GM19438 (cell line): ENCODE data around the gene RHOB.

ENCODE experiments used
- ATAC-seq: cut with Tn5 transposase; IDR thresholded peaks from one replicate; pipeline ENCODE4 v1.9.1; 2021; ENCODE audit warnings: low read depth; ENCODE audit not compliant: unreplicated experiment

RHOB gene

DNA sequence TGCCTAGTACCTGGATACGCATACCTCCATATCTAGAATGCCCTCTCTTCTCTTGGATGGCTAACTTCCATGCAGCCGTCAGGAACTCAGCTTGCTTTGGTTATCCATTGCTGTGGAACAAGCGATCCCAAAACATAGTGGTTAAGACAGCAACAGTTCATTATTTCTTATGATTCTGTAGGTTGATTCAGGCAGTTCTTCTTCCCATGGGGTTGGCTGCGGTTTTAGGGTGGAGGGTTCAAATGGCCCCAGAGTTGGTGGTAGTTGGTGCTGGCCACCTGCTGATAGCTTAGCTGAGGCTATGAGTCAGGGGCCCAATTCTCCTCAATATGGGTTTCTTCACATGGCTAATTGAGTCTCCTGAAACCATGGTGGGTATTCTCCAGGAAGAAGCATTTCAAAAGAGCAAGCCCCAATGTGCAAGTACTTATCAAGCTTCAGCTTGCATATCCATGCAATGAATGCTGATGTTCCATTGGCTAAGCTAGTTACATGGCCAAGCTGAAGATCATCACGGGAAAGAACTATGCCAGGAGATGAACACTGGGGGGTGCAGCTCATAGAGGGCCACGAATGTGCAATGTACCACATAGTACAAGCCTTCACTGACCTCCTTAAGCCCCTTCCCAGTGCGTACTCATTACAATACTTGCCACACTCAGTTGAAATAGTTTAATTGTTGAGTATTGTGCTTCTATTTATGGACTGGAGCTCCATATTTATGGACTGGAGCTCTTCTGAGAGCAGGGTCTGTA, 10.0 kb upstream of the RHOB start:
- no peak for ATAC-seq

DNA sequence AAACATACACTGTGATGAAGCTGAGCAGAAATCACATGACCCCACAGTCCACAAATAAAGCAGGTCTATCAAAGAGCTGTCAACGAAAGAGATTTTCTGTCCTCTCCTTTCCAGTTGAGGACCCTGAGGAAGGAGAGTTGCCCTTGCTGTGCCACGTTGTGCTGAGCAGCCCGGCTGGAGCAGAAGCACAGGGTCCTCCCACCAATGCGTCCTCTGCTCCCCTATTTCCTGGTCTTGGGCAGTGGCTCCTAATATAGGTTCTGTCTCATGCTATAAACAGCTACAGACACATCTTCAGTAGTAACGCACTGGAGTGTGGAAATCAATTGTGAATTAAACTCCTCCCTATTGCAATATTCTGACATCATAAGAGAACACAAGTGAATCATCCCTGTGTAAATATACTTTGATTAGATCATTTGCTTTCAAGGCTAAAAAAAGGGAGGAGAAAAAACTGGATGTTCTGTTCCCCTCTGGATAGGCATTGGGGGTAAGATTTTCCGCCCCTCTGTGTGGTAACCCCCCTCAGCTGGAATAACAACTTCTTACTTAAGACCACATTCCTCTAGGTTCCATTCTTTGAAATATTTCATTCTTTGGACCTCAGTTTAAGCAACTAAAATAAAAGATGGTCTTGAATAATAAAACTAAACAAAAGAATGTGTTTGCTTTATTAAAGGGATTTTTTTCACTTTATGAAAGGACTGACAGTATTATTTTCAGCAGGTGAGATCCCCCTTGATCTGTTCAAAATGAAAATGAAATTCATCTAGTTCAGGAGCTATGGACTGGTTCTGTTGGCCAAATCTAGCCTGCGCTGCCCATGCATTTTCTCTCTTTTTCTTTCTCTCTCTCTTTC, 8.3 kb upstream of the RHOB start:
- no peak for ATAC-seq

DNA sequence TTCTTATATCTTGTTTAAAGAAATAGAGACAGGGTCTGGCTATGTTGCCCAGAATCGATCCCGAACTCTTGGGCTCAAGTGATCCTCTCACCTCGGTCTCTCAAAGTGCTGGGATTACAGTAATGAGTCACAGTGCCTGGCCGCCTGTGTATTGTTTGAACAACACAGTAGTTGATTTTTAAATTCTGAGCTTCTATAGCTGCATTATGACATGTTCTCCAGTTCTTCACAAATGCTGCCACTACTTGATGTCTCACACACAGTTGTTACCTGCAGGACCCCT, 7.7 kb upstream of the RHOB start:
- no peak for ATAC-seq

DNA sequence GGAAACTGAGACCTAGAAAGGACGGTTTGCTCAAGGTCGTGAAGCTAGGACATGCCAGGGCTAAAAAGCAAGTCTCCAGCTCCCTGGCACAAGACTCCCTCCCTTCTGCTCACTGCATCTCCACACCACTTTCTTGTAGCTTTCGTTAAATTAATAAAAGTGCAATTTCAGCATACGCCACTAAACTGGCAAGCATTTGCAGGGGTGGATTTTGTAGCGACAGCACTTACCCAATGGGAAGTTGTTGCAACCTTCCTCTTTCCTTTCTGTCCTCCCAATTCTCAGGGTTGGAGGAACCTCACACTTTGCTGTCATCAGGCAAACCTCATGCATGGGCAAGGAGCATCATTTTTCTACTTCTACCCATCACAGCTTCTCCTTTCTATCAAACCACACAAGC, 7.4 kb upstream of the RHOB start:
- no peak for ATAC-seq

DNA sequence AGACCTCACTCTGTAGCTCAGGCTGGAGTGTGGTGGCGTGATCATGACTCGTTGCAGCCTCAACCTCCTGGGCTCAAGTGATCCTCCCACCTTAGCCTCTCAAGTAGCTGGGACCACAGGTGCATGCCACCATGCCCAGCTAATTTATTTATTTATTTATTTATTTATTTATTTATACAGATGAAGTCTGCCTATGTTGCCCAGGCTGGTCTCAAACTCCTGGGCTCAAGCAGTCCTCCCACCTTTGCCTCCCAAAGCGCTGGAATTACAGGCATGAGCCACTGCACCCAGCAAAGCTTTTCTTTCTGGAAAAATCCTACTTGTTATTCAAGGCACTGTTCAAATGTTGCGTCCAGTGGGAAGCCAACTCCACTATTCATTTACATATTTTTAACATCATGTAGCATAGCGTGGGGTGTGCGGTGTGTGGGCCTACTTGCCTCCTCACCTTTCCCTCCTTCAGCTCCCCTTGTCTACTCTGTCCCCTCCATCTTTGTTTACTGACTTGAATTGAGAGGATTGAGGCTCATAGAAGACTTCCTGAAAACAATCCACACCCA, 6.8 kb upstream of the RHOB start:
- no peak for ATAC-seq

DNA sequence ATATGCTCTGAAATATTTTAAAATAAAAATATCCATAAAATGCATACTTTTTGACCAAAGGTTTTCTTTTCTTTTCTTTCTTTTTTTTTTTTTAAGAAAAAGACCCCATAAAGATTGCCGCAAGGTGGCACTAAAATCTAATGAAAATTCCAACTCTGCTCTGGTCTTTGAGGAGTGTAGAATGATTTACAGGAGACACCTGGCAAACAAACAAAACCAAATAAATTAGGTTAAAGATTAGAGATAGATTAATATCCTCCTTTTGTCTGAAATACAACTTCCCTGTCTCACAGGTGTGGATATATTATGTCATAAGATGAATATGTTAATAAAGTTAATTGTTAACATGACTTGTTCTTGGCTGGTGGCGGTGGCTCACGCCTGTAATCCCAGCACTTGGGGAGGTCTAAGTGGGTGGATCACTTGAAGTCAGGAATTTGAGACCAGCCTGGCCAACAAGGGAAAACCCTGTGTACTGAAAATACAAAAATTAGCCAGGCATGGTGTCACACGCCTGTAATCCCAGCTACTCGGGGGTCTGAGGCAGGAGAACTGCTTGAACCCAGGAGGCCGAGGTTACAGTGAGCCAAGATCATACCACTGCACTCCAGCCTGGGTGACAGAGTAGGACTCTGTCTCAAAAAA, 3.5 kb upstream of the RHOB start:
- ATAC-seq: no peak

DNA sequence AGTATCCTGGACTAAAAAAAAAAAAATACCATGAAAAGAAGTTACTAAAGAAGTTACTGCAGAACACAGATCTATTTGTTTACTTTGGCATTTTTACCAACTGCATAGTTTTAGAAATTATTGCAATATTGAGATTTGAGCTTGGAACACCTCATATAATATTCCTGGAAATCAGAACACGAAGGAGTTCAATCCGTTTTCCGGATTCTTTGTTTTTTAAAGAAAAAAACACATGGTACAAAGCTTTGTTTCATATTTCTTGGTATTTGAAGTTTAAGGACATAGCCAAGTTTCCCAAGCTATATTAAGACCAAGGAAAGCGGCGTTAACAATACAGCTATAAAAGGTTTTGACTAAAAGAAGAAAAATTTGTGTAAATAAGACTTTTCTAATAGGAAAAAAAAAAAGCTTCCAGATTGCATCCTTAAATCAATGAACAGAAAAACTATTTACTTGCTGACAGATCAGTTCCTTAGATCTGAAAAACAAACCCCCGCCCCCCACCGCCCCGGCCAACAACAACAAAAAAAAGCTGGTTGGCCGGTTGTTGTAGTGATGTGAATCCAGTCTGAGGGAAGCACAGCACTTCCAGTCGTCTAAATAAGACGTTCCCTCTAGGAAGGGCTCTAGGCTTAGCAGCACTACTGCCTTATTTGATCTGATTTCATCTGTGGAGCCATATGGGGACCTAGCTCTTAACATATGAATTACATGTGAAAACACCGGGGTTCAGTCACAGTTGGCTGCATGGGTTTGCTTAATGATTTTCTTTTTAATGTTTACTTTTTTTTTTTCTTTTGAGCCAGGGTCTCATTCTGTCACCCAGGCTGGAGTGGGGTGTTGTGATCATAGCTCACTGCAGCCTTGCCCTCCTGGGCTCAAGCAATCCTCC, 2.5 kb upstream of the RHOB start:
- no peak for ATAC-seq

DNA sequence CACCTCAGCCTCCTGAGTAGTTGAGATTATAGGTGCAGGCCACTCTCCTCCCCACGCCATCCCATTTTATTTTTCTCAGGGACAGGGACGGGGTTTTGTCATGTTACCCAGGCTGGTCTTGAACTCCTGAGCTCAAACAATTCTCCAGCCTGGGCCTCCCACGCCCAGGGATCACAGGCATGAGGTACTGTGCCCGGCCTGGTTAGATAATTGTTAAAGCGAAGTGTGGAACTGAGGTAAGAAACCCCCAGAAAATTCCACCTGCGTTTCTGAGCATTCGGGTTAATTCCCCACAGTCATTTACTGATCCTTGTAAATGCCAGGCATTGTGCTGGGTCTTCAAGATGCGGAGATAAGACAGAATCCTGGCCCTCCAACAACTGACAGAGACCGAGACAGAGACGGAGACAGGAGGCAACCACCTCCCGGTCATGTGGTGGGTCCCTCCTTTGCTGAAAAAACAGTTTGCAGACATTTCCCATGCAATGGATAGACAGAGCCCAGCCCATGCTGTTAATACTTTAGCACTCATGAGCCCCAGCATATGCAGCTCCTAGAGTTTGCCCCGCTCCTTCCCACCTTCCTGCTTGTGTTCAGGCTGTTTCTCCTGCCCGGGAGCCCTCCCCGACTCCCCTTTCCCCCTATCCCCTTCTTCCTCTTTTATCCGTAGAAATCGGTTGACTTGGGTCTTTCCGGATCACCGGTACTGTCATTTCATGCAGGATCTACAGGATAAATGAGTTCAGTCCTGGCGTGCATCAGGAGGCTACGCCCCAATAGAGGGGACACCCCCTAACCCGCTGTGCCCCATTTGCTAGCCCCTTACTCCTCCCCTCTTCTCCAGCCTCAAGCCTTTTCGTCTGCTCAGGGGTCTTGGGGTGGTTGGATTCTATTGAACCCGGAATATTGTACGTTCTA, 1.6 kb upstream of the RHOB start:
- no peak for ATAC-seq

DNA sequence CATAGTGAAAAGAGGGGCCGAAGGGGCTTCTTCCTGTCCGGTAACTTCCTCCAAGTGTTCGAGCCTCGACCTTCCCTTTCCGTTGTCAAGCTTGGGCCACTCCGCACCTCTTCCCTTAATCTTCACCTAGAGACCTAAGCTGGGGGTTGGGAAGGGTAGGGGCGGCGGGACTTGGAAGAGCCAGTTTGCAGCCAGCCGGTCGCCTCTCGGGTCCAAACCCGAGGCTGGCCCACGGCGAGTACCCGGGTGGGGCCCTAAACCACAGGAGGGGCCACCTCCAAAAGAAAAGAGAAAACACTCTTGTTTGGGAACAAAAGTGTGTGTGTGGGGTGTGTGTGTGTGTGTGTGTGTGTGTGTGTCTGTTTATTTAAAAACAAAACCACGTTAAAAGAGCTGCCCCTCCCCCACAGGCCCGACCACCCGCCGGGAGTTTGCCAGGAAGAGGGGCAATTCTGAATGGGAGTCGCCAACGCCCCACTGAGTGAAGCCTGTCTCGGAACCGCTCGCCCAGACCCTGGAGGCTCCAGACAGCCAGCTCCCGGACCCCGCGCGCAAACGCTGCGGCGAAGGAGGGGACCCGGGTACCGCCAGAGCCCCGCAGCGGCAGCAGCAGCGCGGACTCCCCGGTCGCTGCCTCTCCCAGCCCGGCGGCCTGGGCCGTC, 488 bp upstream of the RHOB start:
- no peak for ATAC-seq

DNA sequence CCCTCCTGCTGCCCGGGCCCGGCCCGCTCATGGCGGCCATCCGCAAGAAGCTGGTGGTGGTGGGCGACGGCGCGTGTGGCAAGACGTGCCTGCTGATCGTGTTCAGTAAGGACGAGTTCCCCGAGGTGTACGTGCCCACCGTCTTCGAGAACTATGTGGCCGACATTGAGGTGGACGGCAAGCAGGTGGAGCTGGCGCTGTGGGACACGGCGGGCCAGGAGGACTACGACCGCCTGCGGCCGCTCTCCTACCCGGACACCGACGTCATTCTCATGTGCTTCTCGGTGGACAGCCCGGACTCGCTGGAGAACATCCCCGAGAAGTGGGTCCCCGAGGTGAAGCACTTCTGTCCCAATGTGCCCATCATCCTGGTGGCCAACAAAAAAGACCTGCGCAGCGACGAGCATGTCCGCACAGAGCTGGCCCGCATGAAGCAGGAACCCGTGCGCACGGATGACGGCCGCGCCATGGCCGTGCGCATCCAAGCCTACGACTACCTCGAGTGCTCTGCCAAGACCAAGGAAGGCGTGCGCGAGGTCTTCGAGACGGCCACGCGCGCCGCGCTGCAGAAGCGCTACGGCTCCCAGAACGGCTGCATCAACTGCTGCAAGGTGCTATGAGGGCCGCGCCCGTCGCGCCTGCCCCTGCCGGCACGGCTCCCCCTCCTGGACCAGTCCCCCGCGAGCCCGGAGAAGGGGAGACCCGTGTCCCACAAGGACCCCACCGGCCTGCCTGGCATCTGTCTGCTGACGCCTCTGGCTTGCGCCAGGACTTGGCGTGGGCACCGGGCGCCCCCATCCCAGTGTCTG, 767 bp downstream of the RHOB start:
- peak; percentile 21 for ATAC-seq

DNA sequence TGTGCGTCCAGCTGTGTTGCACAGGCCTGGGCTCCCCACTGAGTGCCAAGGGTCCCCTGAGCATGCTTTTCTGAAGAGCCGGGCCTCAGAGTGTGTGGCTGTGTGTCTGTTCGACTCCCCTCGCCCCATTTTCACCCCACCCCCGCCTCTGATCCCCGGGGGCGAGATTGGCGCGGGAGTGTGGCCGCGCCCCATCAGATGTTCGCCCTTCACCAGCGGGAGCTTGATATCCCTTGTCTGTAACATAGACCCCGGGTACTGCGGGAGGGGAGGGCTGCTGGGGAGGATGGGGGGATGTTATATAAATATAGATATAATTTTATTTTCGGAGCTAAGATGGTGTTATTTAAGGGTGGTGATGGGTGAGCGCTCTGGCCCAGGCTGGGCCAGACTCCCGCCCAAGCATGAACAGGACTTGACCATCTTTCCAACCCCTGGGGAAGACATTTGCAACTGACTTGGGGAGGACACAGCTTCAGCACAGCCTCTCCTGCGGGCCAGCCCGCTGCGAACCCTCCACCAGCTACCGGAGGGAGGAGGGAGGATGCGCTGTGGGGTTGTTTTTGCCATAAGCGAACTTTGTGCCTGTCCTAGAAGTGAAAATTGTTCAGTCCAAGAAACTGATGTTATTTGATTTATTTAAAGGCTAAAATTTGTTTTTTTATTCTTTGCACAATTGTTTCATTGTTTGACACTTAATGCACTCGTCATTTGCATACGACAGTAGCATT, 1.5 kb downstream of the RHOB start:
- no peak for ATAC-seq

DNA sequence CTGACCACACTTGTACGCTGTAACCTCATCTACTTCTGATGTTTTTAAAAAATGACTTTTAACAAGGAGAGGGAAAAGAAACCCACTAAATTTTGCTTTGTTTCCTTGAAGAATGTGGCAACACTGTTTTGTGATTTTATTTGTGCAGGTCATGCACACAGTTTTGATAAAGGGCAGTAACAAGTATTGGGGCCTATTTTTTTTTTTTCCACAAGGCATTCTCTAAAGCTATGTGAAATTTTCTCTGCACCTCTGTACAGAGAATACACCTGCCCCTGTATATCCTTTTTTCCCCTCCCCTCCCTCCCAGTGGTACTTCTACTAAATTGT, 2.1 kb downstream of the RHOB start:
- no peak for ATAC-seq

DNA sequence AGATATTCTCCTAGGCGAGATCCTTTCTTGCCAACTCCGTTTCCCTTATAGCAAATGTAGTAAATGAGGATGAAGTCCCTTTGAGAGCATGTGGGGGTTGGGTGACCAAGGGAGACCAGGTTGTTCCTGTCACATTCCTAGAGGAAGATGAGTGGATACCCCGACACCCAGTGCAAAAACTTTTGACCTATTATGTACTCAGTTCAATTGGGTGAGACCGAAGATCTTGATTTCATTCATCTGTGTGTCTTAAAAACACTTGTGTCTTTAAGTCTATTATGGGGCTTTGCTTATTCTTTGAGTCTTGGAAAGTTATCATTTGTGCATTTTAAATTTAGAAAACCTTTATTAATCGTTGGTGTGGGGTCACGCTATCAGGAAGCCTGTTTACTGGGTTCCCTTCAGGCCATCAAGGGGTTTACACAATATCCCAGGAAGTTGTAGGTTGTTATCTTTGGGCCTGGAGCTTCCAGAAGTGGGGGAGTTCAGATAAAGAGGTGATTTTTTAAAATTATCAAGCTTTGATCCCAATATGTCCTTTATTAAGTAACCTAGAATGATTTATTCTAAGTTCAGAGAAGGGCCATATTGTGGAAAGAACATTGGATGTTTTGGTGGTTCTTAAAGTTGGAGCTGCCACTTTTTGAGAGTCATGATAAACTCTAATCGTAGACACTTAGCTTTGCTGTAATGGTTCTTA, 2.8 kb downstream of the RHOB start:
- no peak for ATAC-seq

DNA sequence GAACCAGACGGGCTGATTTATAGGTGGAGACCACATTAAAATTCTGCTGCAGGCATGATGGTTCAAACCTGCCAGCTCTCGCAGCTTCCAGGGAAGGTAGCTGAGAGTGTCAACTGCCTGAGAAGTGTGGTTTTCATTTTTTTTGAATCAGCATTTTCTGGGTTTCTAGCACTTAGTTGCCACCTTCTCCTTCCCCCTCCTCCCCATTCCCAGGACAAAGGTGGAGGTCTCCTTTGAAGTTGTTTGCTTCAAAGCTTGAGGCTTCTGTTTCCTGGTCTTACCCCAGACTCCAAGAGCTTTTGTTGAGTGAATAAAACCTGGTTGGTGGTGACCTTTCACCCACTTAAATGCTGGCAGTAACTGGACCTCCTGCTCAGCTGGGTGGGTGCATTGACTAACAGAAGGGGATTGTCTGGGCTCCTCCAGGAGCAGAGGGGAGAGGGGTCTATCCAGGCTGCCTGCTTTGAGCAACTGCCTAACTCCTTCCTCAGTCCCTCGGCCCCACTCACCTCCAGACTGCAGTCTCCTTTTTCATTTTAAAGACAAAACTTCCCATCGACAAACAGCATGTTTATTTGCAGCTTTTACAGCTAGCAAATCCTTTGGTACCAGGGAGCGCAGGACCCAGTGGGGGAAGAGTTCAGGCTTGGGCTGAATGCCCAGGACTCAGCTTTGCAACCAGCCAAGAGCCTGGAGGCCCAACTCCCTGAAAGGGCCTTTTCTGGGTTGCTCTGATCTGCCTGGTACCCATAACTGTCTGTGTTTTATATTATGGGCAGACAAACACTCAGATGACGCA, 3.5 kb downstream of the RHOB start:
- ATAC-seq: no peak

DNA sequence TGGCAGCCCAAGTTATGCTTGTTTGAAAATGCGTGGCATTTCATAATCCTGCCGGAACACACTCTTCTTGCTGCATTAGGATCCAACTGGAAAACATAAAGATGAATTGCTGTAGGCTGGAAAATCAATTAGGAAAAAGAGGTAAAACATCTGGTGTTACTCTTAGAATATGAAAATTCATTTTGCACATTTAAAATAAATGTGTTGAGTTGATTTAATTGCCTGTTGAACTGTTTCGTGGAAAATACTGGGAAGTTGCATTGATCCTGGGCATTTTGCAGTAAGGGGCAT, 4.1 kb downstream of the RHOB start:
- ATAC-seq: no peak

DNA sequence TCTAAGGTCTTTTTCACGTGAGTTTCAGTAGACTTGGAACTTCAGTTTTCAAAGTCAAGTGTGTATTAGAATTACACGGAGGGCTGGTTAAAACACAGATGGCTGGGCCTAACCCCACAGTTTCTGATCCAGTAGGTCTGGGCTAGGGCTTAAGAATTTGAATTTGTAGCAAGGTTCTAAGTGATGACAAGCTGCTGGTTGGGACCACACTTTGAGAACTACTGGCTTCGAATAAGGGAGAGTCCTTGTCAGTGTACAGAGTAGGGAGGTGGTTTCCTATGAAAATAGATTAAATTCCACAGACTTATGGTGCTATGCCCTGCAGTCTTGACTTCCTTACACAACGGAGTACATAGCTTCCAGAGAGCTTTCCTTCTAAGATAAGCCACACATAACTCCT, 4.5 kb downstream of the RHOB start:
- ATAC-seq: no peak
